ENCODE data around the gene IL6R.

The IL6R gene

DNA sequence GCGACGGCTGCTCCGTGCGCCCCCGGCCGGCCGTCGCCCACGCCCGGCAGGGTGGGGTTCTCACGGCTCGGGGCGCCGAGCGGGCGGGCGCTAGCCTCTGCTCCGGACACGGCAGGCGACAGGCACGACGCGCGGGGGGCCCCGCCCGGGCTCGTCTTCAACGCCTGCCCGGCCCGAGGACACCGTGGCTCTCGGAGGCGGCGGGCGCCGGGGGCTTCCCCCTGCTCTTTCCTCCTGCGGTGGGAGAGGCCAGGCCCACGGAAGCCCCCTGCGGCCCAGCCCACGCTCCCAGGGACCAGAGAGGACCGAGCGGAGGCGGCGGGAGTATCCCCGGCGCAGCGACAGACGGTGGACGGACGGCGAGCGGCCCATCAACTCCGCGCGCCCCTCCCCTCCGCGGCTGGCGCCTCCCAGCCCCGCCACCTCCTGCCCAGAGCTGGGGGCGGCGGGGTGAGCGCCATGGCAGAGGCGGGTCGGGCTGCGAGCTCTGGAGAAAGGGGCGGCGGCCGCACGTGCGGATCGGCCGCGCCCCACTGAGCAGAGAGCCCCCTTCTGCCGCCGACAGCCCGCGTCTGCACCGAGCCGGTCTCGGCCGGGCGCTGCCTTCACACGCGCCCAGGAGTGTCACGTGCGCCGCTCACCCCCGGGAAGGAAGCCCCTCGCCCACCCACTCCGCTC lies 97.1 kb downstream of the IL6R start, which contains the start of the genes SHE and TDRD10:
Gene SHE, minus strand, starts transcription at position 347 of the 678 bp plus-strand sequence. CDS start 386 bp downstream, outside the sequence.
Gene TDRD10, plus strand, starts transcription at position 154 of the 678 bp plus-strand sequence. CDS start 4,685 bp downstream, outside the sequence.
- DNase-seq (ENCODE audit: extremely low read depth, insufficient read length) = no peak

DNA sequence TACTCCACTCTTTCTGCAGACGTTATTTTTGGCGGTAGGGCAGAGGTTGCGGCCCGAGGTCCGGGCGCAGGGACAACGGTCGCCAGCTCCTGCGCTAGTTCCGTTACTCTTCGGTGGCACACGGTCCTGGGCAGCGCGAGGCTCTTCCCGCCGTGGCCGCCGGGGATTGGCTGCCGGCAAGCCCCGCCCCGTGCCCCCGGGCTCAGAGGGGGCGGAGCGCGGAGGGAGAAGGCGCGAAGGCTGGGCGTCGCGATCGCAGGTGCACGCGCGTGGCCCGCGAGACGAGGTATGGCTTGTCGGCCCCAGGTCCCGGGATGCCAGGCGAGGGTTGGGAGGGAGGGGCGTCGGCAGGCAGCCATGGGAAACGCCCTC lies 97.6 kb downstream of the IL6R start:
- H3K4me3 ChIP-seq (replicated peaks; ENCODE audit: low read depth, low read length) = no peak overlapping the region
- no peaks in the 10 kb centered on the region for H3K36me3 ChIP-seq (ENCODE audit: control insufficient read depth, insufficient read depth, low read length)
- TF ChIP-seq, protein P1, sequence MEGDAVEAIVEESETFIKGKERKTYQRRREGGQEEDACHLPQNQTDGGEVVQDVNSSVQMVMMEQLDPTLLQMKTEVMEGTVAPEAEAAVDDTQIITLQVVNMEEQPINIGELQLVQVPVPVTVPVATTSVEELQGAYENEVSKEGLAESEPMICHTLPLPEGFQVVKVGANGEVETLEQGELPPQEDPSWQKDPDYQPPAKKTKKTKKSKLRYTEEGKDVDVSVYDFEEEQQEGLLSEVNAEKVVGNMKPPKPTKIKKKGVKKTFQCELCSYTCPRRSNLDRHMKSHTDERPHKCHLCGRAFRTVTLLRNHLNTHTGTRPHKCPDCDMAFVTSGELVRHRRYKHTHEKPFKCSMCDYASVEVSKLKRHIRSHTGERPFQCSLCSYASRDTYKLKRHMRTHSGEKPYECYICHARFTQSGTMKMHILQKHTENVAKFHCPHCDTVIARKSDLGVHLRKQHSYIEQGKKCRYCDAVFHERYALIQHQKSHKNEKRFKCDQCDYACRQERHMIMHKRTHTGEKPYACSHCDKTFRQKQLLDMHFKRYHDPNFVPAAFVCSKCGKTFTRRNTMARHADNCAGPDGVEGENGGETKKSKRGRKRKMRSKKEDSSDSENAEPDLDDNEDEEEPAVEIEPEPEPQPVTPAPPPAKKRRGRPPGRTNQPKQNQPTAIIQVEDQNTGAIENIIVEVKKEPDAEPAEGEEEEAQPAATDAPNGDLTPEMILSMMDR (IDR thresholded peaks at IDR 0.05; ENCODE audit: insufficient read depth, low read length, poor library complexity, severe bottlenecking) = no peak
- peaks cover 3% of the 10 kb centered on the region for H3K27me3 ChIP-seq (replicated peaks; ENCODE audit: control insufficient read depth, insufficient read depth, low read length)
- no peak for DNase-seq (ENCODE audit: extremely low read depth, insufficient read length)

More for the DNA sequence above, 97.1 kb downstream of the IL6R start, which contains the start of the genes SHE and TDRD10:
- H3K27me3 ChIP-seq (replicated peaks; ENCODE audit: control insufficient read depth, insufficient read depth, low read length) = peaks cover 1% of the 10 kb centered on the region
- no peak within 1 kb of the TSS for H3K4me3 ChIP-seq (replicated peaks; ENCODE audit: low read depth, low read length)
- H3K36me3 ChIP-seq (ENCODE audit: control insufficient read depth, insufficient read depth, low read length) = no peaks in the 10 kb centered on the region
- TF ChIP-seq, protein P1 (IDR thresholded peaks at IDR 0.05; ENCODE audit: insufficient read depth, low read length, poor library complexity, severe bottlenecking) = no peak

DNA sequence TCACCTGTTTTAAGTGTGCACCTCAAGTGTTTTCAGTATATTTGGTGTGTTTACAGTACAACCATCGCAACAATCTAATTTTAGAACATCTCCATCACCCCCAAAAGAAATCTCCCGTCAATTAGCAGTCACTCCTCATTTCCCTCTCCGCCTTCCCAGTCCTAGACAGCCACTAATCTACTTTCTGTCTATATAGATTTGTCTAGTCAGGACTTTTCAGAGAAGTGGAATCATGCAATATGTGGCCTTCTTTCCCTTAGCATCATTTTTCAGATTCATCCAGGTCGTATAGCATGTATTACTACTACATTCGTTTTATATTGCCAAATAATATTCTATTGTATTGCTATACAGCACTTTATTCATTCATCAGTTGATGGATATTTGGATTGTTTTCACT lies 98.8 kb downstream of the IL6R start:
- DNase-seq (ENCODE audit: extremely low read depth, insufficient read length) = no peak
- H3K27me3 ChIP-seq (replicated peaks; ENCODE audit: control insufficient read depth, insufficient read depth, low read length) = peaks cover 3% of the 10 kb centered on the region
- no peaks in the 10 kb centered on the region for H3K36me3 ChIP-seq (ENCODE audit: control insufficient read depth, insufficient read depth, low read length)
- H3K4me3 ChIP-seq (replicated peaks; ENCODE audit: low read depth, low read length) = no peak overlapping the region
- TF ChIP-seq, protein P1 (IDR thresholded peaks at IDR 0.05; ENCODE audit: insufficient read depth, low read length, poor library complexity, severe bottlenecking) = no peak

DNA sequence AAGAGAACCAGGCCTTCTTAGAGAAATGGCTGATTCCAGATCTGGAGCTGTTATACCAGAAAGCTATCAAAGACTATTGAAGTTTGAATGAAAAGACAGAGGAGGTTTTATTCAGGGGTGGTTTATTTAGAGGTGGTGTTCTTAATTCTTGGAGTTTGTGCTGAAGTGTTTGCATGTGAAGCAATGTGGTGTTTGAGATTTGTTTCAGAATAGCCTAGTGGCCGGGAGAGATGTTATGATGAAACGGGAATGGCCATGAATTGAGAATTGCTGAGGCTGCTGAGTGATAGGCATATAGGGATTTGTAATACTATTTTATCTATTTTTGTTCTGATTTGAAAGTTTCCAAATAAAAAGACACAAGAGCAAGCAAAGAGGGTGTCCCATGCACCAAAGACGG lies 107.6 kb downstream of the IL6R start:
- no peak overlapping the region for H3K4me3 ChIP-seq (replicated peaks; ENCODE audit: low read depth, low read length)
- peaks cover 1% of the 10 kb centered on the region for H3K27me3 ChIP-seq (replicated peaks; ENCODE audit: control insufficient read depth, insufficient read depth, low read length)
- TF ChIP-seq, protein P1 (IDR thresholded peaks at IDR 0.05; ENCODE audit: insufficient read depth, low read length, poor library complexity, severe bottlenecking) = no peak

DNA sequence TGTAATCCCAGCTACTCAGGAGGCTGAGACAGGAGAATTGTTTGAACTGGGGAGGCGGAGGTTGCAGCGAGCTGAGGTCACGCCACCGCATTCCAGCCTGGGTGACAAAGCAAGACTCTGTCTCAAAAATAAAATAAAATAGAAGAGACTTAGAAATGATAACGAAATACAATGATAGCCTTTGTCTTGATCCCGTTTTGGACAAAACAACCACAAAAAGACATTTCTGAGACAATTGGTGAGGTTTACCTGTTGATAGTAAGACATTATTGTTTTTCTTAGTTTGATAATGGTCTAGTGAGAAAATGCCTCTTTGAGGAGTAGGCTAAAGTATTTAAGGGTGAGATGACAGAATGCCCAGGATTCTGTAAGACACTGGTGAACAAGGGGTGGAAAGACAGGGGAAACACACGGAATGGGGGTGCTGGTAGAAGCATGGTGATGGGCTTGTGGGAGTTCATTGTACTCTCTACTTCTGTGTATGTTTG lies 109.0 kb downstream of the IL6R start:
- no peaks in the 10 kb centered on the region for H3K36me3 ChIP-seq (ENCODE audit: control insufficient read depth, insufficient read depth, low read length)
- peaks cover 1% of the 10 kb centered on the region; the same call in 1 of the 2 replicates for H3K27me3 ChIP-seq (replicated peaks; ENCODE audit: control insufficient read depth, insufficient read depth, low read length)
- DNase-seq (ENCODE audit: extremely low read depth, insufficient read length) = no peak
- H3K4me3 ChIP-seq (replicated peaks; ENCODE audit: low read depth, low read length) = no peak overlapping the region
- TF ChIP-seq, protein P1 (IDR thresholded peaks at IDR 0.05; ENCODE audit: insufficient read depth, low read length, poor library complexity, severe bottlenecking) = no peak

More for the DNA sequence above, 107.6 kb downstream of the IL6R start:
- DNase-seq (ENCODE audit: extremely low read depth, insufficient read length) = no peak
- no peaks in the 10 kb centered on the region for H3K36me3 ChIP-seq (ENCODE audit: control insufficient read depth, insufficient read depth, low read length)
